Natural killer cell (primary cell): Measurements from ENCODE around the gene MRPL28. TPM values are rescaled to one million over a fixed set of nuclear protein-coding genes. Genes with fewer than 3 reads are reported as not detected.

ENCODE experiments used
- ATAC-seq, 3 donors: fragments of 150-1000 bp in 2 of 3; fragments of 200-7000 bp in 1 of 3; cut with Tn5 transposase; 1 replicate in 1 of 3; 2 replicates in 2 of 3; pipeline ENCODE4 v1.10.0; 2021; ENCODE audit warnings: mild to moderate bottlenecking in 2 of 3, moderate library complexity in 2 of 3
- DNase-seq, 2 donors: peaks; one replicate each; pipeline versions ENCODE4 v3.0.0 to v3.0.0-alpha.2; 2013 to 2021; ENCODE audit warnings: mixed read lengths in 1 of 2
- H3K27ac ChIP-seq: one replicate; pipeline ENCODE4 v1.5.1; 2013; ENCODE audit warnings: mild to moderate bottlenecking, low read length
- H3K27me3 ChIP-seq: one replicate; pipeline ENCODE4 v1.6.1; 2013; ENCODE audit warnings: low read length; ENCODE audit not compliant: control insufficient read depth, insufficient read depth
- H3K36me3 ChIP-seq: one replicate; pipeline ENCODE4 v1.6.1; 2013; ENCODE audit warnings: low read length; ENCODE audit not compliant: control insufficient read depth, insufficient read depth
- H3K4me1 ChIP-seq: one replicate; pipeline ENCODE4 v1.6.1; 2013; ENCODE audit warnings: low read length; ENCODE audit not compliant: control insufficient read depth, insufficient read depth
- H3K4me3 ChIP-seq: one replicate; pipeline ENCODE4 v1.5.1; 2013; ENCODE audit warnings: low read length
- H3K9me3 ChIP-seq: one replicate; pipeline ENCODE4 v1.6.1; 2013; ENCODE audit warnings: low read length; ENCODE audit not compliant: control insufficient read depth, insufficient read depth
- H3K27ac Mint-ChIP-seq, 2 donors: one replicate each; pipeline ENCODE4 v1.8.0; 2022; ENCODE audit warnings: mild to moderate bottlenecking in 2 of 2, mixed read lengths in 2 of 2, moderate library complexity in 1 of 2
- H3K27me3 Mint-ChIP-seq, 2 donors: one replicate each; pipeline ENCODE4 v1.8.0; 2022; ENCODE audit warnings: low read depth in 2 of 2, mixed read lengths in 2 of 2
- H3K36me3 Mint-ChIP-seq: one replicate; pipeline ENCODE4 v1.8.0; 2022; ENCODE audit warnings: mixed read lengths
- H3K4me1 Mint-ChIP-seq, 2 donors: one replicate each; pipeline ENCODE4 v1.8.0; 2022; ENCODE audit warnings: mixed read lengths in 2 of 2
- H3K4me3 Mint-ChIP-seq: one replicate; pipeline ENCODE4 v1.8.0; 2022; ENCODE audit warnings: mild to moderate bottlenecking, moderate library complexity, mixed read lengths
- H3K9me3 Mint-ChIP-seq, 2 donors: one replicate each; pipeline ENCODE4 v1.8.0; 2022; ENCODE audit warnings: mixed read lengths in 2 of 2
- CTCF ChIP-seq: fragments of 200-600 bp; IDR thresholded peaks from one replicate; pipeline ENCODE4 v1.8.0; 2022; ENCODE audit warnings: antibody characterized with exemption
- WGBS: methylation state at CpG from one replicate; pipeline ENCODE4 v1.1.7; 2013; ENCODE audit warnings: missing lambda C conversion rate; ENCODE audit not compliant: insufficient coverage; 5-methylcytosine and 5-hydroxymethylcytosine counted together
- intact Hi-C: fragments of 100-400 bp; cut with micrococcal nuclease; formaldehyde crosslinking; loops from one replicate; pipeline ENCODE4 v1.14.2; 2022
- total RNA-seq, 4 donors: library from RNA; stranded (reverse); fragments of 120-200 nt in 1 of 4; gene quantifications; one replicate each; pipeline versions ENCODE4 v1.2.3 to v1.2.4, GENCODE V29; 2013 to 2022

Gene MRPL28
- total RNA-seq, 3 donors from 2014 or later (not counting 1 experiment from before 2014, with no cell fraction given): 33.9 to 38.9 (median 37.5) TPM

GRCh38 chr16:369866-370436, 387 bp downstream of the MRPL28 start:
- intact Hi-C loops: no loop called here
- 47% methylated on average over 35 of the region's 44 CpGs for WGBS
- ATAC-seq (no peak), DNase-seq (no peak)
- no peak overlapping the region for H3K27ac ChIP-seq
- peaks cover 34% of the 10 kb centered on the region for H3K36me3 ChIP-seq
- TF ChIP-seq CTCF: no peak
- Mint-ChIP-seq H3K27me3 (no peaks in the 10 kb centered on the region), H3K4me1 (peaks cover 0 to 17% of the 10 kb centered on the region in 2 donors), H3K27ac (peak overlapping the region; percentile 85 to 96), H3K9me3 (no peaks in the 10 kb centered on the region), H3K36me3 (no peaks in the 10 kb centered on the region), H3K4me3 (peak overlapping the region; percentile 57)
- peak overlapping the region; percentile 11 for H3K4me3 ChIP-seq
- H3K27me3 ChIP-seq: no peaks in the 10 kb centered on the region
- H3K4me1 ChIP-seq: peaks cover 19% of the 10 kb centered on the region
- no peaks in the 10 kb centered on the region for H3K9me3 ChIP-seq

- no peak for DNase-seq
- ATAC-seq: no peak
- Mint-ChIP-seq H3K36me3 (no peaks in the 10 kb centered on the region), H3K27ac (peak overlapping the region in 1 of 2 donors; percentile 35), H3K4me3 (peak overlapping the region; percentile 69), H3K27me3 (no peaks in the 10 kb centered on the region), H3K9me3 (no peaks in the 10 kb centered on the region), H3K4me1 (peaks cover 0 to 17% of the 10 kb centered on the region in 2 donors)
- Histone ChIP-seq H3K4me3 (no peak overlapping the region), H3K9me3 (no peaks in the 10 kb centered on the region), H3K36me3 (peaks cover 30% of the 10 kb centered on the region), H3K4me1 (peaks cover 19% of the 10 kb centered on the region), H3K27ac (no peak overlapping the region), H3K27me3 (no peaks in the 10 kb centered on the region)
- no peak for TF ChIP-seq CTCF
- intact Hi-C loops: no loop called here
- 87% methylated on average over 20 of the region's 20 CpGs for WGBS
These were observed 968 bp downstream of the MRPL28 start for GRCh38 chr16:369275-369865.

GRCh38 chr16:368388-369158, 1.8 kb downstream of the MRPL28 start:
- no peaks in the 10 kb centered on the region for H3K27me3 Mint-ChIP-seq
- WGBS: 95% methylated on average over 29 of the region's 29 CpGs
- peaks cover 0 to 17% of the 10 kb centered on the region in 2 donors for H3K4me1 Mint-ChIP-seq
- no peaks in the 10 kb centered on the region for H3K27me3 ChIP-seq
- H3K4me3 ChIP-seq: no peak overlapping the region
- no peaks in the 10 kb centered on the region for H3K36me3 Mint-ChIP-seq
- peak overlapping the region in 1 of 2 donors; percentile 35 for H3K27ac Mint-ChIP-seq
- DNase-seq (no peak), ATAC-seq (no peak)
- H3K4me1 ChIP-seq: peaks cover 19% of the 10 kb centered on the region
- intact Hi-C loops: no loop called here
- H3K27ac ChIP-seq: no peak overlapping the region
- TF ChIP-seq CTCF: no peak
- H3K36me3 ChIP-seq: peaks cover 27% of the 10 kb centered on the region
- H3K4me3 Mint-ChIP-seq: no peak overlapping the region
- no peaks in the 10 kb centered on the region for H3K9me3 Mint-ChIP-seq
- no peaks in the 10 kb centered on the region for H3K9me3 ChIP-seq
